AG09319 (cell line): ENCODE results near the gene CCDC154.

Experiments
- DNase-seq: peaks from one replicate; pipeline ENCODE4 v3.0.0-alpha.2; 2010; ENCODE audit warnings: low read depth; ENCODE audit errors: extremely low read depth
- CTCF ChIP-seq: IDR thresholded peaks from 2 replicates; pipeline ENCODE4 v1.5.1; 2011; ENCODE audit warnings: low read depth, mild to moderate bottlenecking, inconsistent platforms, low read length, moderate library complexity

CCDC154 gene

GRCh38 chr16:1397779-1398178 is 46.6 kb downstream of the CCDC154 start:
- DNase-seq: no peak
- TF ChIP-seq CTCF: no peak

- no peak for TF ChIP-seq CTCF
Measured at GRCh38 chr16:1395444-1396031, 48.8 kb downstream of the CCDC154 start.

GRCh38 chr16:1394367-1394951 is 49.9 kb downstream of the CCDC154 start:
- no peak for TF ChIP-seq CTCF
- DNase-seq: no peak

More at GRCh38 chr16:1395444-1396031, 48.8 kb downstream of the CCDC154 start:
- DNase-seq: no peak

GRCh38 chr16:1393613-1394176 is 50.7 kb downstream of the CCDC154 start:
- no peak for DNase-seq
- TF ChIP-seq CTCF: no peak

- no peak for DNase-seq
- TF ChIP-seq CTCF: no peak
Measured at GRCh38 chr16:1392826-1393225, 51.5 kb downstream of the CCDC154 start.

- TF ChIP-seq CTCF: no peak
- DNase-seq: no peak
Measured at GRCh38 chr16:1390239-1390779, 54.0 kb downstream of the CCDC154 start.

GRCh38 chr16:1389762-1390161 is 54.6 kb downstream of the CCDC154 start:
- no peak for DNase-seq

More at GRCh38 chr16:1389762-1390161, 54.6 kb downstream of the CCDC154 start:
- no peak for TF ChIP-seq CTCF
